ENCODE data around the gene FAM171A2. TPM values are rescaled to one million over a fixed set of nuclear protein-coding genes. Genes with fewer than 3 reads are reported as not detected.
A peak's percentile ranks its signal among the peaks of the same experiment; 100 is the strongest.

Gene FAM171A2
- total and polyA plus RNA-seq, 10 of the 15 experiments (the other 5 are each of a cell fraction or from before 2014, with no cell fraction given) = 0.08 to 1.7 (median 0.27) TPM; not detected in 2

GRCh38 chr17:44402564-44403172, 39.0 kb upstream of the FAM171A2 start (continued):
- TF ChIP-seq CREB1 (IDR thresholded peaks at IDR 0.05; ENCODE audit: low read depth) = 0 out of 2 replicates have a peak, but pooled peaks have one; percentile 16
- no peak for TF ChIP-seq RCOR1 (conservative IDR thresholded peaks at IDR 0.05; ENCODE audit: low read depth, low read length)
- TF ChIP-seq TBL1XR1 (IDR thresholded peaks at IDR 0.05; ENCODE audit: low read depth, low read length) = peak; percentile 36; the same call in 1 of the 2 replicates
- peak; percentile 70 for TF ChIP-seq ATF2 (IDR thresholded peaks at IDR 0.05; ENCODE audit: low read length)
- TF ChIP-seq TCF7 (IDR thresholded peaks at IDR 0.05; ENCODE audit: borderline replicate concordance) = peak; percentile 69; the same call in 1 of the 2 replicates
- TF ChIP-seq MXI1 (IDR thresholded peaks at IDR 0.05; ENCODE audit: low read depth, low read length) = no peak
- TF ChIP-seq CBFB (IDR thresholded peaks at IDR 0.05; ENCODE audit: low read depth) = peak; percentile 59
- no peak for TF ChIP-seq RAD21 (IDR thresholded peaks at IDR 0.05; ENCODE audit: insufficient read depth, low read depth, low read length)
- peak; percentile 91; the same call in 1 of the 2 replicates for TF ChIP-seq MTA3 (IDR thresholded peaks at IDR 0.05; ENCODE audit: borderline replicate concordance, low read length)
- no peak for TF ChIP-seq SIX5 (IDR thresholded peaks at IDR 0.05; ENCODE audit: low read depth, low read length, severe bottlenecking)
- TF ChIP-seq TARDBP (IDR thresholded peaks at IDR 0.05; ENCODE audit: borderline replicate concordance) = no peak
- peak; percentile 83; the same call in 1 of the 2 replicates for TF ChIP-seq IRF4 (IDR thresholded peaks at IDR 0.05; ENCODE audit: low read depth, low read length)
- peak; percentile 78 for TF ChIP-seq NFIC (IDR thresholded peaks at IDR 0.05; ENCODE audit: low read depth, low read length)
- peak; percentile 43; the same call in 1 of the 2 replicates for TF ChIP-seq EED (IDR thresholded peaks at IDR 0.05; ENCODE audit: low read depth)
- no peak for TF ChIP-seq RBBP5 (conservative IDR thresholded peaks at IDR 0.05)
- peak; percentile 73 for TF ChIP-seq JUNB (IDR thresholded peaks at IDR 0.05)
- no peak for TF ChIP-seq PML (IDR thresholded peaks at IDR 0.05; ENCODE audit: low read length)
- TF ChIP-seq GABPA (IDR thresholded peaks at IDR 0.05; ENCODE audit: low read depth) = no peak
- TF ChIP-seq POU2F2 (IDR thresholded peaks at IDR 0.05; ENCODE audit: borderline replicate concordance, low read depth, low read length) = peak; percentile 82
- TF ChIP-seq SREBF2 (IDR thresholded peaks at IDR 0.05; ENCODE audit: low read length) = no peak
- TF ChIP-seq BCL3 (IDR thresholded peaks at IDR 0.05; ENCODE audit: borderline replicate concordance, insufficient read depth, low read depth, low read length, poor library complexity, severe bottlenecking) = peak; percentile 54
- peak; percentile 88 for TF ChIP-seq MEF2B (IDR thresholded peaks at IDR 0.05; ENCODE audit: partially characterized antibody, poor library complexity, severe bottlenecking)
- no peak for TF ChIP-seq ZBED1 (IDR thresholded peaks at IDR 0.05; ENCODE audit: borderline replicate concordance)
- TF ChIP-seq RUNX3 (IDR thresholded peaks at IDR 0.05; ENCODE audit: low read length) = peak; percentile 98
- TF ChIP-seq EP300 (IDR thresholded peaks at IDR 0.05; ENCODE audit: borderline replicate concordance in 1 of 2, control insufficient read depth in 1 of 2, low read depth in 2 of 2, low read length in 2 of 2) = no peak
- TF ChIP-seq IKZF1 (conservative IDR thresholded peaks at IDR 0.05) = peak; percentile 47; the same call in 1 of the 2 replicates
